Measurements from ENCODE around the gene MBP.

MBP gene

DNA sequence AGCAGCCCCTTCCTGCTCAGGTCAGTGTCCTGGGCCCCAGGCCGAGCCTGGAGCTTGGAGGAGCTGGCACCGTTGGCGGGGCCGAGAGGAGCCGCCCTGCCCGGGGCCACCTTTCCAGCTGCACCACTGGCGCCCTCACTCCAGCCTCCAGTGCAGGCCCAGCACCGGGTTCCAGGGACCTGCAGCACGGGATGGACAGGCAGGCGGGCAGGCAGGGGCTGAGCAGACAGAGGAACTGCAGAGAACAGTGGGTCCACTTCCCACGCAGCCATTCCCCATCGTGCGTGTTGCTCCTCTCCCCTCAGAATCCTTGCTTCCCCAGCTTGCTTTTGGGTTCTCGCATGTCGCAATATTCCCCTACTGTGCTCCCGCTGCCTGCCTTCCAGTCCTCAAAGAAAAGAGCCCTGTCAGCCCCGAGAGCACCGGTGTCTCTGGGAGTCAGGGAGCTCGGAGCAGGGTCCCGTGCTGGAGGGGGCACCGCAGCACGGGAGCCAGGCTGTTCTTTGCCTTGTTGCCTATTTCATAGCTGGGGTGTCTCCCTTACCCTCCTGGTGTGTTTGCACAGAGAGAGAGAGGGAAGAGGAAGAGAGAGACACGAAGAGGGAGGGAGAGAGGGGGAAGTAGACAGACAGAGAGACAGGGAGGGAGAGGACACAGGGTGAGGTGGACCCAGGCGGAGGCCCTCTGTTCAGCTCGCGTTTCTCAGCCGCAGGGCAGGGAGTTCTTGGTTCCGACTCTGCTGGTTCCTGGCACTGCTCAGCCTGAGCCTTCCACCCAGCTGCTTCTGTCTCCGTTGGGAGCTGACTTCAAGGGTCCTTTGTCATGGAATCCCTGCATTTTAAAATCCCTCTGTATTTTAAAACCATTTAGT lies 126.0 kb downstream of the MBP start:
- no peak for DNase-seq (ENCODE audit: low read depth, low spot score)
- ChIA-PET CTCF (interaction anchor here (1.1 to 4.9 kb wide), 3 partner anchors 16 to 205 kb away, joined by 3 to 64 read pairs (median 6); no protein-coding TSS in a partner anchor), POLR2A (no interaction called here)
- TF ChIP-seq, protein P1, sequence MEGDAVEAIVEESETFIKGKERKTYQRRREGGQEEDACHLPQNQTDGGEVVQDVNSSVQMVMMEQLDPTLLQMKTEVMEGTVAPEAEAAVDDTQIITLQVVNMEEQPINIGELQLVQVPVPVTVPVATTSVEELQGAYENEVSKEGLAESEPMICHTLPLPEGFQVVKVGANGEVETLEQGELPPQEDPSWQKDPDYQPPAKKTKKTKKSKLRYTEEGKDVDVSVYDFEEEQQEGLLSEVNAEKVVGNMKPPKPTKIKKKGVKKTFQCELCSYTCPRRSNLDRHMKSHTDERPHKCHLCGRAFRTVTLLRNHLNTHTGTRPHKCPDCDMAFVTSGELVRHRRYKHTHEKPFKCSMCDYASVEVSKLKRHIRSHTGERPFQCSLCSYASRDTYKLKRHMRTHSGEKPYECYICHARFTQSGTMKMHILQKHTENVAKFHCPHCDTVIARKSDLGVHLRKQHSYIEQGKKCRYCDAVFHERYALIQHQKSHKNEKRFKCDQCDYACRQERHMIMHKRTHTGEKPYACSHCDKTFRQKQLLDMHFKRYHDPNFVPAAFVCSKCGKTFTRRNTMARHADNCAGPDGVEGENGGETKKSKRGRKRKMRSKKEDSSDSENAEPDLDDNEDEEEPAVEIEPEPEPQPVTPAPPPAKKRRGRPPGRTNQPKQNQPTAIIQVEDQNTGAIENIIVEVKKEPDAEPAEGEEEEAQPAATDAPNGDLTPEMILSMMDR (IDR thresholded peaks at IDR 0.05; ENCODE audit: insufficient read depth, low read length, missing control alignments), result no peak
- H3K4me3 ChIP-seq (ENCODE audit: low read depth, low read length), result no peak overlapping the region

DNA sequence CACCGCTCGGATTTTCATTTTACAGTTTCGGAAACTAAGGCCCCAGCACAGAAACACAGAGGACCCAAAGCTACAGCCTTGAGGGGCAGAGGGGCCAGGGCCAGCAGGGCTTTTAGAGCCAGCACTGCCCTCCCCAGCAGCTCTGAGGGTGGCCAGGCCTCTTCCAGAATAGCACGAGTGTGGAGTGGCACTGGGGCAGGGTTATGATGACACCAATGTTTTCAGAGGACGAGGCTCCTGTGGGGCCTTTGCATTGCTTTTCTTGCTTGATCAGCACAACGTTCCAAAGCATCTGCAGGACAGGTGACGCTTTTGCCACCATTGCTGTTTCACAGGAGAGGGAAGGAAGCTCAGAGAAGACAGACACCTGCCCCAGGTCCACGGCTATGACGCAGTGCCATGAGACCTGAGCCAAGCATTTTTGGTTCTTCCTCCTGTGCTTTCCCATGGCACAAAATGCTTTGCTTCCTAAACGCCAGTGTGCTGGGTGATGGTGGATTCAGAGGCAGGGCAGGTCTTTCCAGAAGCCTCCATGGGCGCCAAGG lies 126.9 kb downstream of the MBP start:
- ChIA-PET POLR2A (no interaction called here), CTCF (interaction anchor here (0.9 to 4.9 kb wide), 4 partner anchors 23 to 206 kb away, joined by 3 to 64 read pairs (median 4); no protein-coding TSS in a partner anchor)
- TF ChIP-seq, protein P1 (IDR thresholded peaks at IDR 0.05; ENCODE audit: insufficient read depth, low read length, missing control alignments), result no peak
- no peak for DNase-seq (ENCODE audit: low read depth, low spot score)
- H3K4me3 ChIP-seq (ENCODE audit: low read depth, low read length), result no peak overlapping the region

DNA sequence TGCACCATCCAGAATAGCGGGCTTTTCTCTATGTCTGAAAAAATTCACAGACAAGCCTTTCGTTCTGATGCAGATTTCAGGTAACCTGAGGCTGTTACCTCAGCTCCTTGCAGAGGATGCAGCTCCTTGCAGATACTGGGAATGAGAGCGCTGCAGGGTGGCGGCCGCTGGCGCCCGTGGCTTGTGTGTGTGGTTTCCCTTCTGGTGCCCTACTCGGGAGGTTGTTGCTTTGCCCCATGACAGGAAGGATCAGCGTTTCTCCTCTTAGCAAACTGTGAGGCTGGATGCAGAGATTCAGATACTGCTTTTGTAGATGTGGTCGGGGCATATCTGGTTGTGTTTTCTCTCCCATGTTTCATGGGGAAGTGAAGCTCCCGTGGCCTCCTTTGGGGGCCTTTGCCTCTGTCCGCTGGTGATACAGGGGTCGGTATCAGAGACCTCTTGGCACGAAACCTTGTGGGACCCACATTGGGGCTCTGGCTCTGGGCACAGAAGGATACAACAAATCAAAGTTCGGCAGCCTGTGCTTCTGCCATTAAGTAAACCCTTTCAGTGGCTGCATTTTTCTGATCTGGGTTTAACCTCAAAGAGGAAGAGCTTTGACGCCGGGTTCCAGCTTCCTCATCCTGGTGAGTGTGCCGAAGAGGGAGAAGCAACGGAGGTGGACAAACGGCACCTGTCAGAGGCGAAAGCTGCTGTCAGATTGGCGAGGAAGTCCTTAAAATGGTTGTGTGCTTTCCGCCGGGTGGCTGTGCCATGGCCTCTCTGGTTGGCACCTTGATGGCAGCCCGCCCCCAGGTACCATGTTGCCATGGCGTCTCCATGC lies 127.8 kb downstream of the MBP start:
- CTCF ChIA-PET, result interaction anchor here (0.5 to 4.9 kb wide), 7 partner anchors 22 to 669 kb away, joined by 3 to 64 read pairs (median 3); no protein-coding TSS in a partner anchor
- TF ChIP-seq, protein P1 (IDR thresholded peaks at IDR 0.05; ENCODE audit: insufficient read depth, low read length, missing control alignments), result no peak
- POLR2A ChIA-PET, result no interaction called here
- H3K4me3 ChIP-seq (ENCODE audit: low read depth, low read length), result no peak overlapping the region
- no peak for DNase-seq (ENCODE audit: low read depth, low spot score)

DNA sequence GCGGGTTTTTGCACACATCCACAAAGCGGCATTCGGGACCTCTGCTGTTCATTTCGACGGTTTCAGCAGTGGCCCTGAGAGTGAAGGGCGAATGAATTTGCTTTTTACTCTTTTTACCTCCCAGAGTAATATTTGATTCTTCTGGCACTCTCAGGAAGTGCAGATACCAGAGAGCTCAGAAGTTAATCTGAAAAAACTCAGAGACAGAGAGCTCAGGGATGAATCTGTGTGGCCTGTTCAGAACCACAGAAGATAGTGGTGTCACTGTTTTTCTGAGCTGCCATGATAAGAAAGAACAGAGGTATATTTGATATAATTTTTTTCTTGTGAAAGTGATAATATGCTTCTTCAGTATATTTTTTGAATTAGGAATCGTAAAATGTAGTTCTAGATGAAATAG lies 129.3 kb downstream of the MBP start:
- no peak for DNase-seq (ENCODE audit: low read depth, low spot score)
- CTCF ChIA-PET, result interaction anchor here (0.8 to 4.9 kb wide), 8 partner anchors 9 to 208 kb away, joined by 3 to 64 read pairs (median 3); no protein-coding TSS in a partner anchor
- POLR2A ChIA-PET, result no interaction called here
- TF ChIP-seq, protein P1 (IDR thresholded peaks at IDR 0.05; ENCODE audit: insufficient read depth, low read length, missing control alignments), result no peak
- no peak overlapping the region for H3K4me3 ChIP-seq (ENCODE audit: low read depth, low read length)

DNA sequence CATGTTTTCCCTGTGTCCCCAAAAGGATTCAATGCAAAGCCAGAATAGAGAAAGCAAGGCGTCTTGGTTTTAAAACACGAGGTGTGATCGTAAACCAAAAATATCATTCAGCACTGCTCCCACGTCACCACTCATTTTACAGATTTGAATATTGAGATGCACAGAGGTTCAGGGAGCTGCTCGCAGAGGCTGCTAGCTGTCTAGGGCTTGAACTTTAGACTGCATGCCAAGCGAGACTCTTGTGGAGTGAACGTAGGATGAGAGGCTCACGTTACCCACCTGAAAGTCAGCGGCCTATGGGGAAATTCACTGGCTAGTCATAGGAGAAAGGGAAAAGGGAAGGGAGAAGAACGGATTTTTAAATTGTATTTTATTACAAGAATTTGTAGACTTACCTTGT lies 130.1 kb downstream of the MBP start:
- POLR2A ChIA-PET, result no interaction called here
- CTCF ChIA-PET, result interaction anchor here (0.8 to 4.9 kb wide), 6 partner anchors 8 to 209 kb away, joined by 3 to 64 read pairs (median 3); no protein-coding TSS in a partner anchor
- DNase-seq (ENCODE audit: low read depth, low spot score), result no peak

More for the DNA sequence above, 130.1 kb downstream of the MBP start:
- no peak overlapping the region for H3K4me3 ChIP-seq (ENCODE audit: low read depth, low read length)
- TF ChIP-seq, protein P1 (IDR thresholded peaks at IDR 0.05; ENCODE audit: insufficient read depth, low read length, missing control alignments), result no peak

All from AG04449 (cell line).